H1 (cell line): ENCODE data around the gene HFE. TPM values are rescaled to one million over a fixed set of nuclear protein-coding genes. Genes with fewer than 3 reads are reported as not detected.

Source experiments
- CTCF ChIA-PET: fragments of 300-600 bp; sonication (Branson Sonifier 250); formaldehyde crosslinking; loops from one replicate; lab custom pipeline; 2021; ENCODE audit not compliant: partially characterized antibody; lab: Charles Lee
- POLR2A ChIA-PET: fragments of 300-600 bp; sonication (Branson Sonifier 250); formaldehyde crosslinking; loops from one replicate; lab custom pipeline; 2021; ENCODE audit warnings: inconsistent platforms; ENCODE audit not compliant: partially characterized antibody; lab: Charles Lee
- DNase-seq, 2 experiments: peaks; one replicate each; pipeline versions ENCODE4 v3.0.0 to v3.0.0-alpha.2; 2010 to 2022; ENCODE audit warnings: low spot score in 2 of 2, low read depth in 1 of 2, mixed read lengths in 1 of 2
- FAIRE-seq: peaks from 2 replicates; lab custom pipeline; 2011; peaks lifted over from hg19 to GRCh38; lab: Jason Lieb, UNC
- H2AFZ ChIP-seq: 2 replicates; pipeline ENCODE4 v1.8.1; 2012; ENCODE audit warnings: low read length, inconsistent platforms
- H2AK5ac ChIP-seq: 2 replicates; pipeline ENCODE4 v1.6.1; 2013; ENCODE audit warnings: low read depth, low read length
- H2BK120ac ChIP-seq: replicated peaks from 2 replicates; pipeline ENCODE3; 2013; ENCODE audit warnings: low read depth, low read length, inconsistent platforms
- H2BK12ac ChIP-seq: 2 replicates; pipeline ENCODE4 v1.6.1; 2013; ENCODE audit warnings: low read depth, low read length
- H2BK15ac ChIP-seq: 2 replicates; pipeline ENCODE4 v1.6.1; 2013; ENCODE audit warnings: low read length
- H2BK20ac ChIP-seq: 2 replicates; pipeline ENCODE4 v1.6.1; 2013; ENCODE audit warnings: low read length
- H2BK5ac ChIP-seq: 2 replicates; pipeline ENCODE4 v1.6.1; 2013; ENCODE audit warnings: low read depth, low read length
- H3K14ac ChIP-seq: 2 replicates; pipeline ENCODE4 v1.6.1; 2013; ENCODE audit warnings: inconsistent platforms; ENCODE audit not compliant: insufficient read length
- H3K18ac ChIP-seq: 2 replicates; pipeline ENCODE4 v1.6.1; 2013; ENCODE audit warnings: low read length; ENCODE audit errors: extremely low read depth
- H3K23ac ChIP-seq: 2 replicates; pipeline ENCODE4 v1.6.1; 2013; ENCODE audit warnings: inconsistent platforms; ENCODE audit not compliant: insufficient read length
- H3K23me2 ChIP-seq: 2 replicates; pipeline ENCODE4 v1.6.1; 2013; ENCODE audit warnings: low read depth, low read length
- H3K27ac ChIP-seq: 2 replicates; pipeline ENCODE4 v1.6.1; 2011; ENCODE audit warnings: low read depth, low read length, inconsistent platforms
- H3K27me3 ChIP-seq, 4 experiments: replicated peaks in 1 of 4; 1 replicate in 1 of 4; 2 replicates in 3 of 4; pipeline versions ENCODE4 v1.6.1 to v1.8.1; 2011 to 2013; ENCODE audit warnings: low read length in 3 of 4, mild to moderate bottlenecking in 3 of 4, inconsistent platforms in 2 of 4, mixed read lengths in 2 of 4, moderate library complexity in 1 of 4; ENCODE audit not compliant: control insufficient read depth in 3 of 4, insufficient read depth in 3 of 4; ENCODE audit errors: extremely low read depth in 1 of 4
- H3K36me3 ChIP-seq, 4 experiments: 2 replicates each; pipeline versions ENCODE4 v1.6.1 to v1.8.1; 2011 to 2013; ENCODE audit warnings: mild to moderate bottlenecking in 4 of 4, low read length in 3 of 4, moderate library complexity in 2 of 4, control low read depth in 1 of 4, inconsistent platforms in 1 of 4; ENCODE audit not compliant: insufficient read depth in 4 of 4, control insufficient read depth in 2 of 4
- H3K4ac ChIP-seq: replicated peaks from 2 replicates; pipeline ENCODE3; 2013; ENCODE audit warnings: low read length, low read depth, mixed read lengths, inconsistent platforms; ENCODE audit not compliant: insufficient read length
- H3K4me1 ChIP-seq, 4 experiments: replicated peaks in 1 of 4; 1 replicate in 1 of 4; 2 replicates in 3 of 4; pipeline versions ENCODE4 v1.6.1 to v1.8.1; 2011 to 2013; ENCODE audit warnings: low read length in 3 of 4, inconsistent platforms in 2 of 4, mixed read lengths in 1 of 4; ENCODE audit not compliant: insufficient read depth in 4 of 4, control insufficient read depth in 3 of 4
- H3K4me2 ChIP-seq, 2 experiments: 2 replicates each; pipeline versions ENCODE4 v1.6.1 to v1.8.1; 2011 to 2013; ENCODE audit warnings: low read depth in 2 of 2, low read length in 2 of 2, control low read depth in 1 of 2, inconsistent platforms in 1 of 2, mild to moderate bottlenecking in 1 of 2; ENCODE audit not compliant: insufficient read depth in 1 of 2
- H3K4me3 ChIP-seq, 4 experiments: fragments of 200-600, 300-600 bp in 1 of 4; sonication (generic), shearing (Covaris generic), sonication (Bioruptor Twin) in 1 of 4; 2 replicates each; pipeline versions ENCODE4 v1.5.1 to v1.8.1; 2011 to 2016; ENCODE audit warnings: low read length in 4 of 4, low read depth in 3 of 4, control low read depth in 2 of 4, inconsistent platforms in 2 of 4, mild to moderate bottlenecking in 2 of 4, mixed read lengths in 1 of 4, moderate library complexity in 1 of 4; ENCODE audit not compliant: insufficient read depth in 2 of 4; ENCODE audit errors: extremely low read depth in 1 of 4
- H3K56ac ChIP-seq: replicated peaks from 2 replicates; pipeline ENCODE3; 2013; ENCODE audit warnings: low read depth, mild to moderate bottlenecking, mixed read lengths, low read length, inconsistent platforms; ENCODE audit not compliant: insufficient read length
- H3K79me1 ChIP-seq: 2 replicates; pipeline ENCODE4 v1.6.1; 2013; ENCODE audit warnings: low read depth, low read length, control low read depth
- H3K79me2 ChIP-seq, 2 experiments: 2 replicates each; pipeline versions ENCODE4 v1.6.1 to v1.8.1; 2012 to 2013; ENCODE audit warnings: low read length in 2 of 2, mild to moderate bottlenecking in 2 of 2, inconsistent platforms in 1 of 2; ENCODE audit not compliant: insufficient read depth in 2 of 2, control insufficient read depth in 1 of 2
- H3K9ac ChIP-seq, 4 experiments: replicated peaks in 1 of 4; 1 replicate in 1 of 4; 2 replicates in 3 of 4; pipeline versions ENCODE4 v1.6.1 to v1.8.1; 2011 to 2013; ENCODE audit warnings: low read depth in 3 of 4, low read length in 3 of 4, control low read depth in 2 of 4, mild to moderate bottlenecking in 2 of 4, moderate library complexity in 2 of 4, inconsistent platforms in 1 of 4; ENCODE audit errors: extremely low read depth in 1 of 4
- H3K9me3 ChIP-seq, 2 experiments: 2 replicates each; pipeline versions ENCODE4 v1.6.1 to v1.8.1; 2012 to 2013; ENCODE audit warnings: mild to moderate bottlenecking in 2 of 2, moderate library complexity in 2 of 2, control low read depth in 1 of 2, inconsistent platforms in 1 of 2, low read depth in 1 of 2, low read length in 1 of 2, mixed read lengths in 1 of 2; ENCODE audit not compliant: insufficient read depth in 2 of 2
- H4K20me1 ChIP-seq, 2 experiments: replicated peaks in 1 of 2; 2 replicates each; pipeline versions ENCODE3 to v1.8.1; 2011 to 2013; ENCODE audit warnings: inconsistent platforms in 2 of 2, low read length in 2 of 2, mild to moderate bottlenecking in 1 of 2; ENCODE audit not compliant: insufficient read depth in 2 of 2, control insufficient read depth in 1 of 2
- H4K5ac ChIP-seq: 2 replicates; pipeline ENCODE4 v1.6.1; 2013; ENCODE audit warnings: low read length, low read depth, mixed read lengths, inconsistent platforms; ENCODE audit not compliant: insufficient read length
- H4K8ac ChIP-seq: 2 replicates; pipeline ENCODE4 v1.8.0; 2013; ENCODE audit warnings: mild to moderate bottlenecking, moderate library complexity, low read length, inconsistent platforms; ENCODE audit not compliant: insufficient read depth; ENCODE audit errors: extremely low read depth
- H4K91ac ChIP-seq: replicated peaks from 2 replicates; pipeline ENCODE3; 2013; ENCODE audit warnings: low read length, mixed read lengths, inconsistent platforms; ENCODE audit not compliant: insufficient read length
- CTBP2 ChIP-seq: IDR thresholded peaks from 2 replicates; pipeline ENCODE4 v1.7.0; 2011; ENCODE audit warnings: borderline replicate concordance, mild to moderate bottlenecking, moderate library complexity, mixed read lengths, low read length; ENCODE audit not compliant: insufficient read depth, insufficient read length
- EGR1 ChIP-seq: IDR thresholded peaks from 2 replicates; pipeline ENCODE4 v1.6.1; 2011; ENCODE audit warnings: low read depth, low read length, borderline replicate concordance
- JUN ChIP-seq: IDR thresholded peaks from 2 replicates; pipeline ENCODE4 v1.6.1; 2011; ENCODE audit warnings: low read depth, mild to moderate bottlenecking, improper control_type of control experiment, low read length
- RXRA ChIP-seq: IDR thresholded peaks from 2 replicates; pipeline ENCODE4 v1.6.1; 2011; ENCODE audit warnings: low read depth, mild to moderate bottlenecking, low read length, moderate library complexity; ENCODE audit not compliant: insufficient read depth
- SP4 ChIP-seq: IDR thresholded peaks from 2 replicates; pipeline ENCODE4 v1.6.1; 2012; ENCODE audit warnings: low read length, inconsistent platforms
- WGBS, 2 experiments: shearing (Covaris generic) in 1 of 2; methylation state at CpG; one replicate each; pipeline versions ENCODE4 v1.1.6 to v1.1.7; 2013 to 2015; ENCODE audit warnings: low lambda C conversion rate in 2 of 2, mixed read lengths in 2 of 2, inconsistent platforms in 1 of 2, low coverage in 1 of 2, missing lambda C conversion rate in 1 of 2; ENCODE audit not compliant: insufficient replicate concordance in 2 of 2, insufficient coverage in 1 of 2, insufficient read length in 1 of 2; ENCODE audit errors: extremely low coverage in 1 of 2, missing lambda C conversion rate in 1 of 2; 5-methylcytosine and 5-hydroxymethylcytosine counted together
- polyA plus RNA-seq, 7 experiments: library from polyadenylated mRNA; depleted of rRNA in 3 of 7; stranded (reverse) in 5 of 7; unstranded in 2 of 7; fragments of >200 nt in 5 of 7; fragments of 200-250 nt in 2 of 7; gene quantifications; 1 replicate in 5 of 7; 2 replicates in 1 of 7; 4 replicates in 1 of 7; pipeline versions ENCODE4 v1.2.1 to v1.2.3, GENCODE V29; 2011 to 2013; ENCODE audit warnings: missing spikeins in 2 of 7, mixed read lengths in 2 of 7
- total RNA-seq: library from RNA; stranded (reverse); fragmentation: NEBNext Ultra II Directional; extraction: Animal tissue kit (Norgen Biotek cat#: 25700); gene quantifications from 2 replicates; pipeline ENCODE4 v1.2.1, GENCODE V29; 2021
- TF ChIP-seq, protein P1 (sequence below): IDR thresholded peaks from 2 replicates; pipeline ENCODE4 v1.6.1; 2011; ENCODE audit warnings: low read depth, mild to moderate bottlenecking, low read length; ENCODE audit not compliant: insufficient read depth

The HFE gene
- total and polyA plus RNA-seq, 2 of the 8 experiments (the other 6 are each of a cell fraction or from before 2014, with no cell fraction given): 1.6 to 2.0 TPM

DNA sequence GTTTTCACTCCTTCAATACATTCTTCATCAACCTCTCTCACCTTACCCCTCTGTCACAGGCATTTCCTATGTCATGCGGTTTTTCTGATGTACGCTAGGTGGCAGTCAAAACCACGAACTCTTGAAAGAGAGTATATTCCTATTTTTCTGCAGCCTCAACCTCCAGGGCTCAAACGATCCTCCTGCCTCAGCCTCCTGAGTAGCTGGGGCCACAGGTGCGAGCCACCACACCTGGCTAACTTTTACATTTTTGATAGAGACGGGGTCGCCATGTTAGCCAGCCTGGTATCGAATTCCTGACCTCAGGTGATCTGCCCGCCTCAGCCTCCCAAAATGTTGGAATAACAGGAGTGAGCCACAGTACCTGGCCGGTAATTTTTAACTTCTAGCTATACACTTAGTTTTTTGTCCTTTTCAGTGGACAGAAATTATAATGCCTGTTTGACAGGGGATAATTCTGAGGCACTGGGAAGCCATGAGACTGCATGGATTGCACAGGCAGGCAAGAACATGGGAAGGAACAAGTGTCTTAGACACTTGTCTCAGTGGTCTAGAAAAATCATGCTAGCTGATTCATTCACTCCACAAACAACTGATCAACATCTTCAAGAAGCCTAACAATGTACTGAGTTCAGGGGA lies 22.5 kb upstream of the HFE start:
- CTCF ChIA-PET: interaction anchor here (0.8 to 18.5 kb wide), 12 partner anchors 9 to 103 kb away, joined by 3 to 481 read pairs (median 6); partner anchors contain the start of gene HFE
- Histone ChIP-seq H3K4ac (no peak overlapping the region), H3K27me3 (no peaks in the 10 kb centered on the region), H3K4me3 (no peak overlapping the region), H3K79me1 (no peaks in the 10 kb centered on the region), H2BK12ac (no peak overlapping the region; the same call in 1 of the 2 replicates), H2BK15ac (no peak overlapping the region), H3K36me3 (no peaks in the 10 kb centered on the region), H3K27ac (no peak overlapping the region), H3K18ac (no peak overlapping the region), H4K8ac (no peak overlapping the region), H4K20me1 (no peaks in the 10 kb centered on the region), H2AK5ac (no peak overlapping the region), H3K79me2 (no peaks in the 10 kb centered on the region), H3K4me2 (no peak overlapping the region), H2BK120ac (no peak overlapping the region), H2BK20ac (peak overlapping the region; percentile 40; the same call in 1 of the 2 replicates), H3K9ac (no peak overlapping the region), H3K9me3 (no peaks in the 10 kb centered on the region), H4K5ac (no peak overlapping the region), H2AFZ (no peak overlapping the region), H3K4me1 (no peaks in the 10 kb centered on the region), H4K91ac (no peak overlapping the region), H2BK5ac (no peak overlapping the region), H3K56ac (no peak overlapping the region), H3K14ac (no peak overlapping the region), H3K23ac (no peak overlapping the region), H3K23me2 (no peaks in the 10 kb centered on the region)
- FAIRE-seq: no peak
- no peak for DNase-seq
- 39% methylated on average over 10 of the region's 10 CpGs; no CpG with 5 or more reads in 1 of the 2 experiments for WGBS, 2 experiments
- POLR2A ChIA-PET: interaction anchor here (1.6 to 43.5 kb wide), 5 partner anchors 9 to 93 kb away, joined by 5 to 1982 read pairs (median 20); a partner anchor contains a TSS
- TF ChIP-seq CTBP2: no peak
- no peak for TF ChIP-seq JUN
- TF ChIP-seq EGR1: no peak
- TF ChIP-seq RXRA: no peak
- TF ChIP-seq, protein P1, sequence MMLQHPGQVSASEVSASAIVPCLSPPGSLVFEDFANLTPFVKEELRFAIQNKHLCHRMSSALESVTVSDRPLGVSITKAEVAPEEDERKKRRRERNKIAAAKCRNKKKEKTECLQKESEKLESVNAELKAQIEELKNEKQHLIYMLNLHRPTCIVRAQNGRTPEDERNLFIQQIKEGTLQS: no peak
- no peak for TF ChIP-seq SP4
